AG20443 (cell line): Measurements from ENCODE around the gene TUBGCP6.
A peak's percentile ranks its signal among the peaks of the same experiment; 100 is the strongest.

ENCODE experiments used
- DNase-seq: peaks from one replicate; pipeline ENCODE4 v3.0.0; 2012; ENCODE audit warnings: low spot score, mixed read lengths

TUBGCP6 gene

DNA sequence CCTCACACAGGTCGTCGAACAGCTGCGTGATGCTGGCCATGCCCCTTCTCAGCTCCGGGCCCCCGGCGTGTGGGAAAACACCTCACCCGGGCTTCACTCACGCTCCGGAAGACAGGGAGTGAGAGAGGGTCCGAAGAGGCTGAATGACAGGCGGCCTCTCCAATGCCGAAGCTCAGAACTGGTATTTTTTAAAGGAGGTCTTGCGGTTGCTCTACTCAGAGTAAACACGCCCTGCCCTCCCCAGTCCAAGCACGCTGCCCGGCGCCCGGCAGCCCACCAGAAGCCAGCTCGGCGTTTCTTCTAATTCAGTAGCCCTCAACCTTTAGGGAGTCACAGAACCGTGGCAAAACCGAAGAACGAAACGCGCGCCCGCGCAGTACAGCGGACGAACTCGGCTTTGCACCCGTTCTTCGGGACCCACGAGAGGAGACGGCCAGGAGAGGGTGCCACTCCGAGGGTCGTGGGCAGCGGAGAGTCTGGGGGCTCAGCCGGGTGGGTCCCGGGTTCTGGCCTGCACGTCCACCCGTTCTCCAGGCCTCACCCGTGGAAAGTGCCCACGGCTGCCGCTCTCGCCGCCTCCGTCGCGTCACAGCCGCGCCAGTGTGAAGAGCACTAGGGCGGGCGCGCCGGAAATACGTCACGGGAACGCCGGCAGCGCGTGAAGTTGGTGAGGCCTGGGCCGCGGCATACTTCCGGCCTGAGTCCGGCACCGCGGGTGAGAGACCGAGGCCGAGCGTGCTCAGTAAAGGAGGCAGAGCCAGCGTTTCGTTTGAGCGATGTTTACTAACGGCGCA, at the start of gene TUBGCP6:
TSS of gene TUBGCP6 (minus strand) at position 604 of the 794 bp plus-strand sequence. CDS start at position 40, 564 bp downstream.
- peak; percentile 97 for DNase-seq

DNA sequence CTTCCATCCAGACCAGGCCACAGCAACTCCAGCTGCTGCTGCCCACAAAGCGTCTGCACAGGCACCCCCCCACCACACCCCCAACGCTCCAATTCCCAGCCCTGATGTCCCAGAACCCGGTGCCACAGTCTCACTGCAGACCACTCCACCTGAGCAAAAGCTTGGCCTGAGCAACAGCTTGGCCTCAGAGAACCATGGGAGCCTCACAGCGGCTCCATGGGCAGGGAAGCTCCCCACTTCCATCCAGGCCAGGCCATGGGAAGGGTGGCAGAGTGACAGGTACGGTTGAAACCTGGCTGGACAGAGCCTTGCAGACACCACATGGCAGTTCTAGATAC, 49.5 kb upstream of the TUBGCP6 start:
- no peak for DNase-seq

- peak; percentile 93 for DNase-seq
Observed at GRCh38 chr22:50293441-50294318, 48.9 kb upstream of the TUBGCP6 start.

DNA sequence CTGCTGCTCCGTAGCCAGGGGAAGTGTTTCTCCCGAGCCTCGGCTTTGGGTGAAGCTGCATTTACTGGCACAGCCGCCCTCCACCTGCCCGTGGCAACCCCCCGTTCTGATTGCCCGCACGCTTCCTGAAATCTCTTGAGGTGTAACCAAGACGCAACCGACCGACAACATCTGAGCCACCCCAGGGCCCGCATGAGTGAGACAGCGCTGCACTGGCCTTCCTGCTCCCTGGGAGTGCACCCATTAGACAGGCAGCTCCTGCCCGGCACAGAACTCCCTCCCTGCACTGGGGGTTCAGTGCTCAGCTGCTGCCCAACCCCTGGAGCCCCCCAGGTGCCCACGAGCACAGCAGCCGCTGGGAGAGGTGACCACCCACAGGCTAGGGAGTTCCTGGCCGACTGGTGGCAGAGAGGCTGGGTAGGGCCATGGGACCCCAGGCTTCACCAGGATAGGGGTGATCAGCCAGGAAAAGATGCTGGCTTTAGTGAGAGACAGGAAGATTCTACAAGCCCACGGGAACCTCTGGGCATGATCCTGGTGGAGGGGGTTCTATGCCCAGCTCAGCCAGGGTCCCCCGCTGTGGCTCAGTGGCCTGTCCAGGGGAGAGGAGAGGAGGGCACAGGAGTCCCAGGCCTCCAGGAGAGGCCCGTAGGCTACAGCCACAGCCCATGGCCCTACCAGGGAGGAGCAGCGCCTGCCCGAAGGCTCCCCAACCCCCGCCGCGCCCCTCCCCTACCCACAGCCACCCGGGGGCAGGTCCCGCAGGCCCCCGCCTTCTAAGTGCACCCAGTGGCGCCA, 48.0 kb upstream of the TUBGCP6 start:
- no peak for DNase-seq

DNA sequence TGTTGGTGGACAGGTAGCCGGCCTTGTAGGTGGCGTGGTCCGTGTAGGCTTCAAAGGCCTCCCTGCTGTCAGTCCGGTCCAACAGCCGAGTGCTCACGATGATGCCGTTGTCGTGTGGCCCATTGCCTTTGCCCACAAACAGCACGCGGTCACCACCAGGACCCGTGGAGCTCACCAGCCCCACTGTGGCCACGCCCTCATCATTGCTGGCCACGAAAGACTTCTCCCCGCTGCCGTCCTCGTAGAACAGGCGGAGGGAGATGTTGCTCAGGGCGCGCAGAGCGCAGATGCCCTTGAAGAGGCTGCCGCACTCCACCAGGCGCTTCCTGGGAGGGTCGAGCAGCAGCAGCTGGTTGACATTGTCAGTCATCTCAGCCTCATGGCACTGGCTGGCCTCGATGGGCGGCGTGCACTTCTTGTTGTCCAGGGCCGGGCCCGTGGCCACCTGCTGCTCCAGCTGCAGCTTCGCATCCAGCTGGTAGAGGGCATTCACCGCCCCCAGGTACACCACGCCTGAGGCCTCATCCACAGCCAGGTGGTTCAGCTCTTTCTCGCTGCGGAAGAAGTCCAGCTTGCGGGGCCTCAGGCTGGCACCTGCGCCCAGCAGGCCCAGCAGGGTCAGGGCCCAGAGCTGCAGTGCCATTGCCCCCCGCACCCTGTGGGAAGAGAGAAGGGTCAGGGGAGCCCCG, 45.3 kb upstream of the TUBGCP6 start:
- DNase-seq, result no peak

GRCh38 chr22:50289151-50289941, 44.5 kb upstream of the TUBGCP6 start:
- no peak for DNase-seq

DNA sequence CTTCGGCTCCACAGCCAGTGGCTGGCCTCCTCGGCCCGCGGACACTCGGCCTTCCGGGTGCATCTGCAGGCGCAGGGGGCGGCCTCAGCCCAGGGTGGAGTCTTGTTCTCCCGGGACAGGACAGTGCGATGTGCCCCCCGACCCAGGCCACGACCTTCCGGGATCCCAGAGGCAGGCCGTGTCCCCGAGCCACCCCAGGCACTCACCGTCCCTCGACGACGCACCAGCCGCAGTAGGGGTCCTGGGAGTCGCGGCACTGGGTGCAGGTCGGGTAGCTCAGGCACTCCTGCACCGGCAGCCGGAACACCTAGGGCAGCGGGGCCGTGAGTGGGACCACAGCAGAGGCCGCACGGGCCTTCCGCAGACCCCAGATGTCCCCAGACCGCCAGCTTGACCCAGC, 42.9 kb upstream of the TUBGCP6 start:
- no peak for DNase-seq

- DNase-seq, result no peak
Observed at GRCh38 chr22:50286701-50287318, 42.0 kb upstream of the TUBGCP6 start.

DNA sequence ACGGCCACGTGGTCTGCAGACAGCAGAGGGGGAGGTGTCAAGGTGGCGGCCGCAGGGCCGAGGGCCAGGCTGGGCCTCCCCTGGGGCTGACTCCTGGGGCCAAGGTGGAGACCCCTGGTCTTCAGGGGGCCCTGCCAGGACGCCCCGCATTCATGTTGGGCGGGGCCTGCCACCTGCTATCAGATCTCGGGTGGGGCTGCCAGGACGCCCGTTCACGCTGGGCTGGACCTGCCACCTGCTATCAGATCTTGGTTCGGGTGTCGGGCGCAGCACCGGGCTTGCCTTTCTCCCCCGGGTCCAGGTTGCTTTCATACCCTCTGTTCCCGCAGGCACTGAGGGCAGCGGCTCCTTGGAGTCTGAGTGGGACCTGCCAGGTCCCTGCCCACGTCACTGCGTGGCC, 41.5 kb upstream of the TUBGCP6 start:
- DNase-seq, result no peak

DNA sequence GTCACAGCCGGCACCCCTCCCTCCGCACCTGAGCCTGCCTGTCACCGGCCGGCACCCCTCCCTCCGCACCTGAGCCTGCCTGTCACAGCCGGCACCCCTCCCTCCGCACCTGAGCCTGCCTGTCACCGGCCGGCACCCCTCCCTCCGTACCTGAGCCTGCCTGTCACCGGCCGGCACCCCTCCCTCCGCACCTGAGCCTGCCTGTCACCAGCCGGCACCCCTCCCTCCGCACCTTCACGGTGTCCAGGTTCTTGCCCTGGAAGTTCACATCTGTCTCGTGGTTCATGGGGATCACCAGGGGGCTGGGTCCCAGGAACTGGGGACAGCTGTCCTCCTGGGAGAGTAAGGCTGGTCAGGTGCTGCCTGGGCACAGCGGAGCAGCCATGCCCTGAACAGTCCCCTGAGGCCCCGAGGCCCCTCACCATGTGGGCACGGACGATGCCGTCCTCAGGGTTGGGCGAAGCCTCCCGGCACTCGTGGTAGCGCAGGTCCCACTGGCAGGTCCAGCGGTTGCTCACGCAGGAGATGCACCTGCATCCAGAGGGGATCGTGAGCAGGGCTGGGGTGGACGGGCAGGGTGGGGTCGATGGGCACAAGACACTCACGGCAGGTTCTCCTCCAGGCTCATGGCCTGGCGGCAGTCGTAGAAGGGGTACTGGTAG, 40.9 kb upstream of the TUBGCP6 start:
- no peak for DNase-seq

GRCh38 chr22:50284479-50284878, 39.7 kb upstream of the TUBGCP6 start:
- no peak for DNase-seq

DNA sequence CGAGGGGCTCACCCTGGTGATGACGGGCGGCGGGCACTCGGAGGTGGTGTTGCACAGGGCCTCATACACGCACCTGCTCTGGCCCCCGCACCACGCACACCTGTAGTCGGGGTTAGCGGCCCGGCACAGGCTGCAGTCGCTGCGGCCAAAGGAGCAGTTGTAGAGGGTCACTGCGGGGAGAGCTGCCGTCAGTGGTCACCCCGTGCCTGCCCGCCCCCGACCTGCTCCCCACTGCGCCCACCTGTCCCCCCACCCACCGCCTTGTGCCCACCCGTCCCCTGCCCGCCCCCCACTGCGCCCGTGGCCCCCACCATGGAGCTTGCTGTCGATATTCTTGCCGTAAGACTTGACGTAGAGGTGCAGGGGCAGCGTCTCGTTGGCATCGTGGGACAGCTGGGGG, 39.0 kb upstream of the TUBGCP6 start:
- no peak for DNase-seq

- DNase-seq, result peak; percentile 87
Observed at GRCh38 chr22:50282361-50283155, 37.7 kb upstream of the TUBGCP6 start.

GRCh38 chr22:50281957-50282356, 37.1 kb upstream of the TUBGCP6 start:
- DNase-seq, result no peak

DNA sequence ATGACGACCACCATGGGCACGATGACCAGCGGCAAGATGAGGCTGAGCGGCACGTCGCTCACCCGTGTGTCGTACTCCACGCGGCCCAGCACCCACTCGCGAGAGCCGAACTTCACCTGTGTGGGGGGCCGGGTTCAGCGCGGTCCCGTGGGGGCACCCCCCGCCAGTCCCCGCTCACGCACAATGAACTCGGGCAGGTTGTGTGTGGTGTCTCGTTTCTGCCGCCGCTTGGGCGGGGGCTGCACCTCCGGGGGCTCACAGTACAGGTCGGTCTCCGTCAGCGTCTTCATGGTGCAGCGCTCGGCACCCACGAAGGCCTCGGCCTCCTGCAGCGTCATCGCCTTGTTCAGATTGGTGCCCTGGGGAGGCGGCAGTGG, 36.5 kb upstream of the TUBGCP6 start:
- DNase-seq, result no peak

DNA sequence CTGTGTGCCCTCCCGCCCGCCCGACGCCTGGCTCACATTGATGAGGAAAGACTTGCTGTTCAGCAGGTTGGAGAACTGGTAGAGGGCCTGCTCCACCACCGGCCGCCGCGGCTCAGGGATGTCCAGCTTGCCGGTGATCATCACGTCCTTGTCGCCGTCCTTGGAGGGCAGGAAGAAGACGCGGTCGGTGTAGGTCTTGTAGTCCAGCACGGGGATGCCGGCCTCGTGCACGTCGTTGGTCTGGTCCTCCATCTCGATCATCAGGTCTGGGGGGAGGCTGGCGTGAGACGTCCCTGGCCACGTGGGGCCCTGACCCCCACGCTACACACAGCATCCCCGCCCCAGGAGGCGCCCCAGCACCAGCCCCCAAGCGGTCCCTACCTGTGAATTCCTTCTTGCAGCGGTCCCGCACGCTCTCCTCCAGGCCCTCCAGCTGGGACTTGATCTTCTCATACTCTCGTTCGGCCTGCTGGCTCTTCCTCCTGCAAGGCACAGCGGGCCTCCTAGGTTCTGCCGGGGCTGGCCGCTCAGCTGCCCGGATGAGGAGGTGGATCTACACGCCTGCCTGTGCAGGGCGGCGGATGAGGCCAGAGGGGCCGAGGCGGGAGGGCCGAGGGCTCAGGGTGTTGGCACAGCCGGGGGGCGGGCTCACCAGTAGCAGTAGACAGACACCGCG, 36.0 kb upstream of the TUBGCP6 start:
- no peak for DNase-seq

DNA sequence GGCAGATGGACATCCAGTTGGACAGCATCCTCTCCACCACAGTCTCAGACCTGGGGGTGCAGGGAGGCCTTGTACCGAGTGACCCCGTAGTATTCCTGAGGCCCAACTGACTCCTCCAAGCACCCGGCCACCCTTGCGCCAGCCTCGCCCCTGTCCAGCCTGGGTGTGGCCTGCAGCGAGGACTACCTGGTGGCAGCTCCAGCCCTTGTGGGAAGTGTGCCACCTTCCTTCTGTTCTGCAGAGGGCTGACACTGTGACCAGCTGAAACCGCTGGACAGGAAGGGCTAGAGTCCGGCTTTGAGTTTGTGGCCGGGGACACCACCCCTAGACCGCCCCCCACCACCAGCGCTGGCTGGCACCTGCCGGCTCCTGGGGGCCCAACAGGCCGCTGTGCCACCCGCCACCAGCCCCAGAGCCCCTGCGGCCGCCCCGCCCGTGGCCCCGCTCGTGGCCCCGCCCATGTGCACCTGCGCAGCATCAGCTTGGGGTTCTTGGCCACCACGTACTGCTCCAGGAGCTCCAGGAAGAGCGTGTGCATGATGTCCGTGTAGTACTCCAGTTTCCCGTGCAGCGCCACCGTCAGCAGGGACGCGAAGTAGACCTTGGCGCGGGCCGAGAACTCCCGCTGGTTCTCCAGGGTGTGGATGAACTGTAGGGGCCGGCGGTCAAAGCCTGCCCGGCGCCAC, 35.3 kb upstream of the TUBGCP6 start:
- no peak for DNase-seq
